Vagina (tissue), 2 donors: Measurements from ENCODE around the gene YWHAG. TPM values are rescaled to one million over a fixed set of nuclear protein-coding genes. Genes with fewer than 3 reads are reported as not detected.
"Not testable (repeated sequence)": the region's sequence is repeated elsewhere in the genome, so short reads cannot be mapped to it uniquely, and the experiment has no call there.

Source experiments
- DNase-seq, 2 donors: peaks; one replicate each; pipeline ENCODE4 v3.0.0-alpha.2; 2017; ENCODE audit errors: extremely low spot score in 2 of 2
- H3K27ac ChIP-seq: fragments of 200-600 bp; sonication (generic); one replicate; pipeline ENCODE4 v1.5.1; 2019
- H3K27me3 ChIP-seq: fragments of 200-600 bp; sonication (generic); one replicate; pipeline ENCODE4 v1.5.1; 2019
- H3K36me3 ChIP-seq, 2 donors: fragments of 200-600 bp; sonication (generic); one replicate each; pipeline ENCODE4 v1.5.1; 2017 to 2019
- H3K4me1 ChIP-seq: fragments of 200-600 bp; sonication (generic); one replicate; pipeline ENCODE4 v1.5.1; 2019
- H3K4me3 ChIP-seq, 2 donors: fragments of 200-600 bp; sonication (generic); 1 replicate in 1 of 2; 2 replicates in 1 of 2; pipeline ENCODE4 v1.5.1; 2016 to 2019
- H3K9me3 ChIP-seq: fragments of 200-600 bp; sonication (generic); one replicate; pipeline ENCODE4 v1.5.1; 2019
- CTCF ChIP-seq, 3 experiments: fragments of 450-650 bp in 2 of 3; fragments of 200-600 bp in 1 of 3; sonication (generic) in 1 of 3; IDR thresholded peaks; one replicate each; pipeline ENCODE4 v1.5.1; 2017 to 2019; ENCODE audit warnings: antibody characterized with exemption in 3 of 3, mild to moderate bottlenecking in 2 of 3, moderate library complexity in 2 of 3
- POLR2A ChIP-seq, 2 donors: fragments of 450-650 bp; IDR thresholded peaks; one replicate each; pipeline ENCODE4 v1.6.1; 2017; ENCODE audit warnings: antibody characterized with exemption in 2 of 2, mild to moderate bottlenecking in 2 of 2, moderate library complexity in 2 of 2
- POLR2AphosphoS5 ChIP-seq, 2 donors: sonication (generic); formaldehyde crosslinking; IDR thresholded peaks; one replicate each; pipeline ENCODE4 v1.9.0; 2017; ENCODE audit warnings: antibody characterized with exemption in 2 of 2, mild to moderate bottlenecking in 2 of 2, low read depth in 1 of 2; ENCODE audit not compliant: insufficient read depth in 1 of 2
- intact Hi-C: fragments of 100-400 bp; cut with DNase I; formaldehyde crosslinking; loops from one replicate; pipeline ENCODE4 v1.15.1; 2023
- total RNA-seq: library from RNA; depleted of rRNA; stranded (reverse); fragments of >200 nt; gene quantifications from one replicate; pipeline ENCODE4 v1.2.3, GENCODE V29; 2016

The YWHAG gene
- total RNA-seq, 1 donor from 2014 or later = 73.2 TPM

DNA sequence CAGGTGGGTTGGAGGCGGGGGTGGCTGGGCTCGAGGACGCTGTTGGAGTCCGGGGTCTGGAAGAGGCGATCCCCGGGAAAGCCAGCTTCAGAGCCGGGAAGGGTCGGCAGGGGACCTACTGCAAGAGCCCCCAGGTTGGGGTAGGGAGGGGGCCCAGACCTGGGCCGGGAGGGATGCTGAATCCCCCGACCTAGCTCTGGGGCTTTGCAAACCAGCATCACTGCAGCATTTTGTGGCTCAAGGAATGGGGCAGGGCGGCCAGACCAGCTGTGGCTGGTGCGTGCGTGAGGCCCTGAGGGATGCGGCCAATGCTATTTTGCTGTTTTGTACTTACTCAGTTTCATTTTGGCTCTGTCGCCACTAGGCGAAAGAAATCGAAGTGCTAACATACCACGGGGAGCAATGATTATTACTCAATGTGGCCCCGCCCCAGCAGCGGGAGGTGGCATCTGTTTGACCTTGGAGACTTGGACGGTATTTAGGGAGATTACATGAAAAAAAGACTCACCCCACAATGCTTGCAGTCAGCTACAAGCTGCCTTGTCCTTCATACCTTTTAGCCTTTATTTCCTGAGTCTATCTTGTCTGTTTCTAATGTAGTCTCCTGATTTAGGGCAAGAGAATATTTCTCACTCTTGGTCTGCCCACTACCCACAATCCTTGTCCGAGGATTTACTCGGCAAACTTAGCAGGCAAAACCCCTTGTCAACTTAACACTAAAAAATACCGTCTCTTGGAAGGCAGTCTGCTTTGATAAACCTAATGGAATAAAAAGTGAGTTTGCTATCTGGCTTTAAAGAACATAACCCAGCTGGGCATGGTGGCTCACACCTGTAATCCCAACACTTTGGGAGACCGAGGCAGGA is 40.1 kb downstream of the YWHAG start:
- H3K4me1 ChIP-seq = peaks cover 14% of the 10 kb centered on the region
- H3K27me3 ChIP-seq = no peaks in the 10 kb centered on the region
- peaks cover 0 to 5% of the 10 kb centered on the region in 2 donors for H3K36me3 ChIP-seq
- intact Hi-C loops = loop anchor here (2.0 kb wide), 1 partner anchor 40 kb away; the partner anchor contains the start of gene YWHAG
- TF ChIP-seq CTCF (IDR thresholded peaks at IDR 0.05) (peak in 2 of 3 experiments; percentile 19 to 40), POLR2A (IDR thresholded peaks at IDR 0.05) (peak in 1 of 2 donors; percentile 21), POLR2AphosphoS5 (IDR thresholded peaks at IDR 0.05; ENCODE audit: insufficient read depth in 1 of 2, low read depth in 1 of 2) (peak; percentile 34 to 63)
- H3K27ac ChIP-seq = peak overlapping the region; percentile 99
- H3K9me3 ChIP-seq = no peaks in the 10 kb centered on the region
- DNase-seq = no peak
- peak overlapping the region; percentile 75 to 76 for H3K4me3 ChIP-seq

DNA sequence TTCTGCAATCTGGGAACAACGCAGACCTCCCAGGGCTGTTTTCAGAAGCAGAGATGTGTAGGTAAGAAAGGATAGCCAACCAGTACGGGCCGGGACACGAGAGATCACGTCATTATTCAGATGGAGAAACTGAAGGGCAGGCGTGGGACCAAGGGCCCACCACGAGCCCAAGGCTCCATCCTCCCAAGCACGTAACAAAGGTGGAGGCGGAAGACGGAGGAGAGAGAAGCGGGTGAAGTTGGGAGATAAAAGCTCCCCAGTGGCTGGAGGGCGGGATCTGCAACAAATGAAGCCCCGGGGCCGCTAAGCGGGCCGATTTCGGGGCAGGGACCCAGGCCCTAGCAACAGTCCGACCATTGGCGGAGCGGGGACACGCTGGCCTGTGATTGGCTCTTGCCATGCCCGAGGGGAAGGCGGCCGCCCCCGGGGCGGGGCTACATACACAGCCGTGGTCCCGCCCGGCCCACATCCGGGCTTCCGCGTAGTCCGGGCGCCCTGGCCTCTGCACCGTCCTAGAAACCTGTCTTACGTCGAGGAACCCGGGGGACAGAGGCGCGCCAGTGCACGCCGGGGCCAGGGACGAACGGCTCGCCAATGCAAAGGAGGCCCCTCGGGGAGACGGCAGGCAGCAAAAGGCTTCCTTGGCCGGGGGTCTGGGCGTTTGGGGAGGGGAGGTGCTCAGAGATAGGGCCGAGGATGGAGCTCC is 40.9 kb downstream of the YWHAG start:
- H3K9me3 ChIP-seq = no peaks in the 10 kb centered on the region
- H3K27ac ChIP-seq = peak overlapping the region; percentile 99
- peak overlapping the region; percentile 75 to 76 for H3K4me3 ChIP-seq
- intact Hi-C loops = loop anchor here (2.0 kb wide), 1 partner anchor 41 kb away; the partner anchor contains the start of gene YWHAG
- DNase-seq = peak in 1 of 2 donors; percentile 98
- peak; percentile 90 to 99 for TF ChIP-seq POLR2AphosphoS5 (IDR thresholded peaks at IDR 0.05; ENCODE audit: insufficient read depth in 1 of 2, low read depth in 1 of 2)
- peak; percentile 12 to 84 for TF ChIP-seq POLR2A (IDR thresholded peaks at IDR 0.05)
- TF ChIP-seq CTCF (IDR thresholded peaks at IDR 0.05) = no peak
- no peaks in the 10 kb centered on the region for H3K27me3 ChIP-seq
- H3K4me1 ChIP-seq = peaks cover 14% of the 10 kb centered on the region
- peaks cover 0 to 5% of the 10 kb centered on the region in 2 donors for H3K36me3 ChIP-seq

DNA sequence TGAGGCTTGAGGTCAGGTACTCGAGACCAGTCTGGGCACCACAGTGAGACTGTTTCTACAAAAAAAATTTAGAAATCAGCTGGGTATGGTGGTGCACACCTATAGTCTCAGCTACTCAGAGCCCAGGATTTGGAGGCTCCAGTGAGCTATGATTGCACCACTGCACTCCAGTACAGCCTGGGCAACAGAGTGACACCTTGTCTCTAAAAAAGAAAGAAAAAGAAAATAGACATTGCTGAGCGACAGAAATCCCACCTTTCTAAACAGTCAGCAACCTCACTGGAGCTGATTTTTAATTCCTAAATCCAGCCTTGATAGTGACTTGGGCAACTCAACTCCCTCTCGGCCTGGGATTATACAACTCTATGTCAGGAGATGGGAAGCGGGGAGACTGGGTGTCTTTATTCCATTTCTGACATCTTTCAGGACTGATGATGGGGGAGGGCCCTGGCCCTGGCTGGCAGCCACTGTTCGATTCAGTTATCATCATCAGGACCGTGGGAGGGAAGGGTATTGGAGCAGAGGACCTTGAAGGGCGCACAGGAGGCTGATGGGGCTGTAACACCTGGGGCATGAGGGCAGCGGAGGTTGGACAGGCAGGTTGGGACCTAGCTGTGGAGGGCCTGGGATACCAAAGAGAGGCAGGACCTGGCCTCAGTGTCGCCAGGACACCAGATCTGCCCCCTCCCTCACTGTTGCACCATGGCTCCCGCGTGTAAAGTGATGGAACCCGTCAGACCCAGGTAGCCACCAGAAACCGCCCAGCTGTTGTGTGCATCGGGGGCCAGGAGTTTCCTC is 41.6 kb downstream of the YWHAG start:
- H3K27me3 ChIP-seq = no peaks in the 10 kb centered on the region
- no peak for DNase-seq
- peaks cover 0 to 4% of the 10 kb centered on the region in 2 donors for H3K36me3 ChIP-seq
- intact Hi-C loops = no loop called here
- H3K4me3 ChIP-seq = peak overlapping the region; percentile 75 to 76
- no peaks in the 10 kb centered on the region for H3K9me3 ChIP-seq
- TF ChIP-seq POLR2AphosphoS5 (IDR thresholded peaks at IDR 0.05; ENCODE audit: insufficient read depth in 1 of 2, low read depth in 1 of 2) (no peak), CTCF (IDR thresholded peaks at IDR 0.05) (no peak), POLR2A (IDR thresholded peaks at IDR 0.05) (no peak)
- H3K4me1 ChIP-seq = peaks cover 14% of the 10 kb centered on the region
- H3K27ac ChIP-seq = peak overlapping the region; percentile 99

DNA sequence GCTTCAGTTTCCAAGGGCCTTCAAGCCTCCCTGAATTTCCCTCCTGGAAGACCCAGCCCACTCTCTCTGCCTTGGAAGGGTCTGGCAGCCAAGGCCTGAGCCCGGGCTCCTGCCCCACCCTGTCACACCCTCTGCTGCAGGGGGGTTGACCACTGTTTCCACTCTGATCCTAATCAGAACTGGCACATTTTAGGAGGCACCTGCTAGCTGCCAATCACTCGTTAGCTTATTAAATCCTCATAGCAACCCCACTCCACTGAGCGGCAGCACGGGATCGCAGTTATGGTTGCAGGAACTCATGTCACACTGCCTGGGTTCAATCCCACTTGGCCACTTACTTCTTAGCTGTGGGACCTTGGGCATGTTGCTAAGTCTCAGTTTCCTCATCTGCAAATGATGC is 43.4 kb downstream of the YWHAG start:
- Histone ChIP-seq H3K4me3 (no peak overlapping the region), H3K27me3 (no peaks in the 10 kb centered on the region), H3K36me3 (no peaks in the 10 kb centered on the region), H3K9me3 (no peaks in the 10 kb centered on the region), H3K27ac (no peak overlapping the region), H3K4me1 (peaks cover 21% of the 10 kb centered on the region)
- no peak for TF ChIP-seq POLR2A (IDR thresholded peaks at IDR 0.05)
- TF ChIP-seq CTCF (IDR thresholded peaks at IDR 0.05) = no peak
- TF ChIP-seq POLR2AphosphoS5 (IDR thresholded peaks at IDR 0.05; ENCODE audit: insufficient read depth in 1 of 2, low read depth in 1 of 2) = no peak
- intact Hi-C loops = no loop called here
- DNase-seq = peak in 1 of 2 donors; percentile 86

GRCh38 chr7:76314740-76315139 is 44.1 kb downstream of the YWHAG start:
- H3K9me3 ChIP-seq, H3K4me3 ChIP-seq, H3K36me3 ChIP-seq, DNase-seq, H3K27me3 ChIP-seq: not testable (repeated sequence)
- peak overlapping the region; percentile 100 for H3K27ac ChIP-seq
- peaks cover 23% of the 10 kb centered on the region for H3K4me1 ChIP-seq
- intact Hi-C loops = loop anchor here (1.0 kb wide), 1 partner anchor 23 kb away; no protein-coding TSS in a partner anchor
